GM18907 (cell line): Measurements from ENCODE around the gene PICALM.
"Not testable (repeated sequence)": the region's sequence is repeated elsewhere in the genome, so short reads cannot be mapped to it uniquely, and the experiment has no call there.

Source experiments
- ATAC-seq: cut with Tn5 transposase; IDR thresholded peaks from one replicate; pipeline ENCODE4 v1.9.1; 2021; ENCODE audit warnings: mild to moderate bottlenecking, moderate library complexity; ENCODE audit not compliant: unreplicated experiment

PICALM gene

GRCh38 chr11:86068951-86069407, at the start of gene PICALM:
Gene PICALM, minus strand, starts transcription at chr11:86069084. Its CDS starts 304 bp downstream, at chr11:86068780.
- peak; percentile 85 for ATAC-seq

GRCh38 chr11:86118253-86118652, 49.4 kb upstream of the PICALM start:
- ATAC-seq, result no peak

- no peak for ATAC-seq
Measured at GRCh38 chr11:86117712-86118063, 48.8 kb upstream of the PICALM start.

DNA sequence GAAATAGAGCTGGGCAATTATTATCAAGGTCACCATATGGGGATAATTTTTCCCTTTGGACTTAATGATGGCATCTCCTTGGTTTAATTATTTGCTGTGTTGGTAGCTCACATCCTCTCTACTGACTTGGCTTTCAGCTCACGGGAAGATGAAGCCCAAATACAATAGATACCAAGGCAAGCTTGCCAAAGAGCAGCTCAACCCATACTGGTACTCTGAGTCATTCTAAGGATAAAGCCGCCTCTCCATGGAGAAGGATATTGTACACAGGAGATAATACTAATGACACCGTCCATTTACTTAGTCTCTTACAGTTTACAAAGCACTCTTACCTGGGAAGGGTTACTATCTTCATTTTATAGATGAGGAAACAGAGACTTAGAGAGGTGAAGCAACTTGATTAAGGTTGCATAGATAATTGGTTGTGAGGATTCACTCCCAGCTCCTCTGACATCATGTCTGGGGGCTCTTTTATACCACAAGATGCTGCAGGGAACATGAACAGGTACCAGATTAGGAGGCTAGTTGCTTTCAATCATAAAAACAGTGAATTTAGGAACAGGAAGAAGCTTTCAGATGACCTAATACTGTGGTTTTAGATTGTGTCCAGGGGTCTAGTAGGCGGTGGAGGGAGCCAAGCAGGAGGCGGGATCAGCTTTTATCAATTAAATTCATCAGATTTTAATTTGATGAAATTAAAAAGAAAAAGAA, 48.3 kb upstream of the PICALM start:
- no peak for ATAC-seq

GRCh38 chr11:86116386-86116726, 47.5 kb upstream of the PICALM start:
- peak; percentile 84 for ATAC-seq

DNA sequence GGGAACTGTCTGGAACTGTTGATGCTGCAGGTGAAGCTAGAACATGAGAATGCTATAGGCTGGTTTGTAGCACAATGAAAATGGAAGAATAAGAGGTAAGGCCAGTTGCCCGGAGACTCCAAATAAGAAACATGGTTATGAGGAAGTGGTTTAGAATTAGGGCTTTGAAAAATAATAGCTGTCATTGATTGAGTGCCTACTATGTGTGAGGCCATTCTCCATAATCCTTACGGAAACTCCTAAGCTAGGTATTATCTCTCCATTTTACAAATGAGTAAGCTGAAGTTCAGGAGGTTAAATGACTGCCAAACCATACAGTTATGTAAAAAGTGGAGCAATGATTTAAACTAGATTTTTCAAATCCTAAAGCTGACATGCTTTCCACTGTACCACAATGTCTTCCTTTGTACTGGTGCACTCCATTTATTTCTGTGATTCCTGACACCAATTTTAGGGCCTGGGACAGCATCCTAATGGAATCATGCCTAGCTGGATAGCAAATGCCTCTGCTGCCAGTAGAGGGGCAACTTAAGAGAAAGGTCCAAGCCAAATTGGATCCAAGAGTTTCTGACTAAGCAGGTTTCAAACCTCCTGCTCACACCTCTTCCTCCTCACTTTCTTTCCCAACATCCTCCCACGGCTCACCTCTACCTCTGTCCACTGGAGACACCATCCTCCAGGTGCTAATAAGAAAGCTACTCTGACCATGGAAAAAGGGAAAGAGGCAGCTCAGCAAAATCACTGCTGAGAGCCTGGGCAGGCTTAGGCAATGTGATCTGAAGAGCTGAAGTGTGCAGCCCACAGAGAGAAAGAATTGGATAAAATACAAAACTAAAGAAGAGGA, 46.9 kb upstream of the PICALM start:
- peak; percentile 35 for ATAC-seq

DNA sequence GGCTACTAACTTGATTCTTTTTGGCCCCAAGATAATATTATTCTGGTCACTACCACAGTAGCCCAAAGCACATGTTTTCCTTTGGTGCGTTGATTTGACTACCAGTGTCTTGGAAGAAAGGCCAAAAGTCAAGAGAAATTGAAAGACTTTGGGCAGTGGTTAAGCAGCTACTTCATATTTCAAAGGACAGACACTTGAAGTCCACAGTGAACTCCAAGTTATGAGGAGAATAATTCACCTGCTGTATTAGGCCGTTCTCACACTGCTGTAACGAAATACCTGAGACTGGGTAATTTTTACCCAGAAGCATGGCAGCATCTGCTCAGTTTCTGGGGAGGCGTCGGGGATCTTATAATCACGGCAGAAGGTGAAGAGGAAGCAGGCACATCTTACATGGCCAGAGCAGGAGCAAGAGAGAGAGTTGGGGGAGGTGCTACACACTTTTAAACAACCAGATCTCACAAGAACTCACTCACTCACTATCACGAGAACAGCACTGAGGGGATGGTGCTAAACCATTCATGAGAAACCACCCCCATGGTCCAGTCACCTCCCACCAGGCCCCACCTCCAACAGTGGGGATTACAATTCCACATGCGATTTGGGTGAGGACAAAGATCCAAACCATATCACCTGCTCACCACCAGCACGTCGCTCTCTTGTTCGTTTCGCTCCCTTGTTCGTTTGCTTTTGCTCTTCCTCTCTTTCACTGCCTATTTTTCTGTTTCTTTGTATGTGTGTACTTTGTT, 40.2 kb upstream of the PICALM start:
- ATAC-seq, result no peak

GRCh38 chr11:86108191-86108590, 39.3 kb upstream of the PICALM start:
- no peak for ATAC-seq

GRCh38 chr11:86106916-86107315, 38.0 kb upstream of the PICALM start:
- no peak for ATAC-seq

DNA sequence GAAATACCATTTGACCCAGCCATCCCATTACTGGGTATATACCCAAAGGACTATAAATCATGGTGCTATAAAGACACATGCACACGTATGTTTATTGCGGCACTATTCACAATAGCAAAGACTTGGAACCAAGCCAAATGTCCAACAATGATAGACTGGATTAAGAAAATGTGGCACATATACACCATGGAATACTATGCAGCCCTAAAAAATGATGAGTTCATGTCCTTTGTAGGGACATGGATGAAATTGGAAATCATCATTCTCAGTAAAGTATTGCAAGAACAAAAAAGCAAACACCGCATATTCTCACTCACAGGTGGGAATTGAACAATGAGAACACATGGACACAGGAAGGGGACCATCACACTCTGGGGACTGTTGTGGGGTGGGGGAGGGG, 37.1 kb upstream of the PICALM start:
- not testable (repeated sequence) for ATAC-seq

DNA sequence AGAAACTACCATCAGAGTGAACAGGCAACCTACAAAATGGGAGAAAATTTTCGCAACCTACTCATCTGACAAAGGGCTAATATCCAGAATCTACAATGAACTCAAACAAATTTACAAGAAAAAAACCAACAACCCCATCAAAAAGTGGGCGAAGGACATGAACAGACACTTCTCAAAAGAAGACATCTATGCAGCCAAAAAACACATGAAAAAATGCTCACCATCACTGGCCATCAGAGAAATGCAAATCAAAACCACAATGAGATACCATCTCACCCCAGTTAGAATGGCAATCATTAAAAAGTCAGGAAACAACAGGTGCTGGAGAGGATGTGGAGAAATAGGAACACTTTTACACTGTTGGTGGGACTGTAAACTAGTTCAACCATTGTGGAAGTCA, 36.7 kb upstream of the PICALM start:
- ATAC-seq, result not testable (repeated sequence)

- no peak for ATAC-seq
Measured at GRCh38 chr11:86103808-86104207, 34.9 kb upstream of the PICALM start.

DNA sequence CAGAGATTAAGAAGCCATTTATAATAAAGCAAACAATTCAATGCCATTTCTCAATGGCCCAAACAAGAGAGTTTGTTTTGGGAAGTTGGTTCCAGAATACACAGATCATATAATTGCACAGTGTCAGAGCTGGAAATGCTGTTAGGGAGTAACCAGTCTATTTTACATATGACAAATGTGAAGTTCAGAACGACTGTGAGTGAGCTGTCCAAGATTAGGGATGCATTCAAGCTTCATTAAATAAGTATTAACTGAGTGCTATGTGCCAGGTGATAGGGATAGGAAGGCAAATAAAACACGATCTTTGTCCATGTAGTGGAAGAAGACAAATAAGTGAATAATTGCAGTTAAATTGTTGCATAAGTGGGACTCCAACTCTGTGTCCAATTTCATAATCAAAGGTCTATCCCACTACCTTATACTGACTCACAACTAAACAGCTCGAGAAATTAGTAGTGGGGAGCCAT, 33.1 kb upstream of the PICALM start:
- ATAC-seq, result no peak

DNA sequence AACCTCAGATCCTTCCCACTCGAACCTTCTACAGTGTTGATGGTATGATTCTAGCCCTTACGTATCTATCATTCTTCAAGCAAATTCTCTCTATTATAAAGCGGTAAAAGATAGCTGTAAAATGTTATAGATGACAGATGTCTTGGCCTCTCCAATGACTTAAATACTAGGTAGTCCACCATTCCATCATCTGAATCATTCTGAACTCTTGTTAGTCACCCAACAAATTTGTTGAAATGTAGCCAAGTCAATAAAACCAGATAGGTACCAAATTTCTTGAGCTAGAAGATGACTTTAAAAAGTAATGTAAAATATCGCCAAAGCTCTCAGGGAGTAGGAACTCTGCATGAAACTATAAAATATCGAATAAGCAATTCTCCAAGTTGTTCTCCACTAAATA, 32.6 kb upstream of the PICALM start:
- ATAC-seq, result no peak

GRCh38 chr11:86099874-86100273, 31.0 kb upstream of the PICALM start:
- no peak for ATAC-seq

DNA sequence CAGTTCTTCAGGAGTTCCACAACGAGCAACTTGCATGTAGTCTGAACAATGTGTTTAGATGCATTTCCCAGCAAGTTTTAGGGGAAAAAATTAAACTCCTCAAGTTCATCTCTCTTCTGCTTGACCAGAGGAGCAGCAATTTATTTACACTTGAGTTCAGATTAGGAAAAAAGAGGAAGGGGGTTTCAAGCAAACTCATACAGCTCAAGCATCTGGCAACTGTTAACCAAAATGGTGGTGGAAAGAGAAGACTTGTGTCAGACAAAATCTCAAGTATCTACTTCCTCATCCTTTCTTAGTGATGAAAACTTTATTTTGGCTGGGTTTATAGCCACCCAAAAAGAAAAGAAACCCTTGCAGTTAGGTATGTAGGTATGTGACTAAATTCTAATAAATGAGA, 29.1 kb upstream of the PICALM start:
- no peak for ATAC-seq

- no peak for ATAC-seq
Measured at GRCh38 chr11:86091566-86091965, 22.7 kb upstream of the PICALM start.

DNA sequence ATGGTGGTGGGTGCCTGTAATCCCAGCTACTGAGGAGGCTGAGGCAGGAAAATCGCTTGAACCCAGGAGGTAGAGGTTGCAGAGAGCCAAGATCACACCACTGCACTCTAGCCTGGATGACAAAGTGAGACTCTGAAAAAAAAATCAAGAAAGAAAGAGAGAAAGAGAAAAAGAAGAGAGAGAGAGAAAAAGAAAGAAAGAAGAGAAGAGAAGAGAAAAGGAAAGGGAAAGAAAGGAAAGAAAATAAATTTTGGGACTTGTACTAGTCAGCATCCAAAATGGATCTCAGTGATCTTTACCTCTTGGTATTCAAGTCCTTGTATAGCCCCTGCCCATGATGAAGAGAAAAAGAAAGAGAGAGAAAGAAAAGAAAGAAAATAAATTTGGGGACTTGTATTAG, 22.2 kb upstream of the PICALM start:
- no peak for ATAC-seq

DNA sequence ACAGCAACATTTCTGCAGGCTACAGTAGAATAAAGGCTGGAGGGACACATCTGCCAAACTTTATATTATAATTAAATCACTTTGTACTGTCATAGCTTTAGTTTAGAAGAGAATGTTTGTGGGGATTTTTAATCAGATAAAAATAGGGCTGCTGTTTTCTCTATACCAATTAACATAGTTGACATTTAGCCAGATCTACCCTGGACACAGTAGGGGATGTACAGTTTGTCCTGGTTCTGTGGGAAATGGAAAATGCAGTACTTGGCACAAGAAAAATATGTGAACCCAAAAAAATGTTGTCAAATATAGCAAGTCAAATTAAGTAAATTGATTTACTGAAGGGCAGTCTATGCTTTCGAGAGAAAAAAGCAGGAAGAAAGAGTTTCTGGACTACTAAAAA, 20.8 kb upstream of the PICALM start:
- no peak for ATAC-seq

GRCh38 chr11:86087688-86088087, 18.8 kb upstream of the PICALM start:
- not testable (repeated sequence) for ATAC-seq

DNA sequence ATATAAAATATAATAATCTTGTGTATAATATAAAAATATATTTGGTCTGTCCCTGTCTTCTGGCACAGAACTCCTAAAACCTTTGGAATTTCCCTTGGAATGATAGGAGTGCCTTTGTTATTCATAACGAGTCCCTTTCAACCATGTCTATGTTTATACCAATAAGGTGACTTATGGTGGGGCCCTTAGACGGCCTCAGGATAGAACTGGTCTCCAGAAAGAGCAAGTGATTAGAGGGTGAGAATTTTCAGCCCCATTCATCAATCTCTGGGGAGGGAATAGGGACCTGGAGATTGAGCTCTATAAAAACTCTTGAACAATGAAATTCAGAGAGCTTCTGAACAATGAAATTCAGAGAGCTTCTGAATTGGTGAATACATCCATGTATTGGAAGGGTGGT, 18.4 kb upstream of the PICALM start:
- ATAC-seq, result no peak

GRCh38 chr11:86081455-86081854, 12.6 kb upstream of the PICALM start:
- ATAC-seq, result no peak
